Stimulated activated CD4-positive, alpha-beta T cell treated with anti-CD3 and anti-CD28 coated beads, TNF-alpha, amount 100 ng/mL, for 48 hours (primary cell): Measurements from ENCODE around the gene XXYLT1.
"Not testable (repeated sequence)": the region's sequence is repeated elsewhere in the genome, so short reads cannot be mapped to it uniquely, and the experiment has no call there.

Experiments used
- DNase-seq, 3 donors: peaks; one replicate each; pipeline ENCODE4 v3.0.0-alpha.2; 2020; ENCODE audit warnings: low read depth in 3 of 3

The XXYLT1 gene

GRCh38 chr3:195270817-195271409 lies at the start of gene XXYLT1:
Gene XXYLT1 (minus strand): TSS chr3:195271159. CDS start chr3:195271058, 101 bp downstream.
- peak; percentile 72 to 90 (median 80) for DNase-seq

GRCh38 chr3:195319060-195319459 lies 48.1 kb upstream of the XXYLT1 start:
- DNase-seq = no peak

GRCh38 chr3:195312714-195313113 lies 41.8 kb upstream of the XXYLT1 start:
- DNase-seq = no peak

- no peak for DNase-seq
Measured at GRCh38 chr3:195307711-195308110, 36.8 kb upstream of the XXYLT1 start.

GRCh38 chr3:195306369-195306768 lies 35.4 kb upstream of the XXYLT1 start:
- no peak for DNase-seq

- no peak for DNase-seq
Measured at GRCh38 chr3:195302431-195302830, 31.5 kb upstream of the XXYLT1 start.

- no peak for DNase-seq
Measured at GRCh38 chr3:195297446-195297845, 26.5 kb upstream of the XXYLT1 start.

- DNase-seq = no peak
Measured at GRCh38 chr3:195296662-195297061, 25.7 kb upstream of the XXYLT1 start.

GRCh38 chr3:195291121-195291520 lies 20.2 kb upstream of the XXYLT1 start:
- no peak for DNase-seq

- DNase-seq = not testable (repeated sequence)
Measured at GRCh38 chr3:195290643-195291042, 19.7 kb upstream of the XXYLT1 start.

- DNase-seq = no peak
Measured at GRCh38 chr3:195286115-195286872, 15.3 kb upstream of the XXYLT1 start.

GRCh38 chr3:195285372-195285771 lies 14.4 kb upstream of the XXYLT1 start:
- no peak for DNase-seq

GRCh38 chr3:195284842-195285241 lies 13.9 kb upstream of the XXYLT1 start:
- no peak for DNase-seq

GRCh38 chr3:195282961-195283360 lies 12.0 kb upstream of the XXYLT1 start:
- no peak for DNase-seq

- DNase-seq = no peak
Measured at GRCh38 chr3:195274259-195274966, 3.5 kb upstream of the XXYLT1 start.

GRCh38 chr3:195271410-195272243 lies 668 bp upstream of the XXYLT1 start:
- DNase-seq = peak; percentile 83 to 90 (median 85)

GRCh38 chr3:195270079-195270816 lies 711 bp downstream of the XXYLT1 start:
- DNase-seq = peak in 1 of 3 donors; percentile 33

GRCh38 chr3:195269375-195270078 lies 1.4 kb downstream of the XXYLT1 start:
- DNase-seq = no peak

GRCh38 chr3:195268576-195269309 lies 2.2 kb downstream of the XXYLT1 start:
- DNase-seq = no peak

- no peak for DNase-seq
Measured at GRCh38 chr3:195267096-195267495, 3.9 kb downstream of the XXYLT1 start.
